K562 (cell line): Measurements from ENCODE around the gene KIF20B.

Experiments used
- CREB1 ChIP-seq, 2 experiments: sonication (generic) in 1 of 2; formaldehyde crosslinking in 1 of 2; IDR thresholded peaks; 2 replicates each; pipeline versions ENCODE4 v1.6.1 to v1.8.0; 2012 to 2022; ENCODE audit warnings: inconsistent platforms in 1 of 2, mild to moderate bottlenecking in 1 of 2, missing genetic modification reagents in 1 of 2, moderate library complexity in 1 of 2
- CTCF ChIP-seq, 3 experiments: IDR thresholded peaks in 2 of 3; conservative IDR thresholded peaks in 1 of 3; 2 replicates each; pipeline ENCODE4 v1.5.1; 2011 to 2012; ENCODE audit warnings: low read length in 3 of 3, mild to moderate bottlenecking in 3 of 3, control low read depth in 2 of 3, improper control_type of control experiment in 1 of 3, inconsistent platforms in 1 of 3, low read depth in 1 of 3, mixed read lengths in 1 of 3, moderate library complexity in 1 of 3; ENCODE audit not compliant: insufficient read depth in 2 of 3
- EHMT2 ChIP-seq: fragments of 450-650 bp; IDR thresholded peaks from 2 replicates; pipeline ENCODE4 v1.6.1; 2018; ENCODE audit warnings: antibody characterized with exemption
- EZH2 ChIP-seq: IDR thresholded peaks from 2 replicates; pipeline ENCODE4 v1.6.1; 2012; ENCODE audit warnings: low read depth, mild to moderate bottlenecking, inconsistent platforms, low read length, borderline replicate concordance
- HMBOX1 ChIP-seq: sonication (generic); IDR thresholded peaks from 2 replicates; pipeline ENCODE4 v1.6.1; 2016
- NFE2 ChIP-seq: IDR thresholded peaks from 2 replicates; pipeline ENCODE4 v1.6.1; 2014; ENCODE audit warnings: antibody characterized with exemption, low read depth
- PHF21A ChIP-seq: fragments of 450-650 bp; IDR thresholded peaks from 2 replicates; pipeline ENCODE4 v1.6.1; 2017; ENCODE audit warnings: low read depth, borderline replicate concordance
- POLR2A ChIP-seq: fragments of 450-650 bp; conservative IDR thresholded peaks from 2 replicates; pipeline ENCODE4 v1.6.1; 2016
- REST ChIP-seq, 2 experiments: fragments of 450-650 bp; formaldehyde crosslinking in 1 of 2; IDR thresholded peaks; 2 replicates each; pipeline versions ENCODE4 v1.4.0 to v1.6.1; 2014 to 2020; ENCODE audit warnings: mild to moderate bottlenecking in 2 of 2, borderline replicate concordance in 1 of 2, low read depth in 1 of 2
- ZNF398 ChIP-seq: fragments of 250-450 bp; sonication (Bioruptor Pico); IDR thresholded peaks from 2 replicates; pipeline ENCODE4 v1.8.0; 2021; ENCODE audit warnings: moderate library complexity, mild to moderate bottlenecking, inconsistent platforms
- ZNF764 ChIP-seq: fragments of 250-450 bp; sonication (Bioruptor Pico); IDR thresholded peaks from 2 replicates; pipeline ENCODE4 v1.4.0; 2020; ENCODE audit warnings: low read depth, mild to moderate bottlenecking, moderate library complexity

- TF ChIP-seq PHF21A (no peak), EZH2 (no peak), EHMT2 (no peak), ZNF764 (no peak), CREB1 (IDR thresholded peaks at IDR 0.05) (no peak), CREB1 (CRISPR knock-in tag; IDR thresholded peaks at IDR 0.05) (no peak), POLR2A (no peak), NFE2 (no peak), HMBOX1 (no peak), REST (IDR thresholded peaks at IDR 0.05; ENCODE audit: borderline replicate concordance) (no peak), REST (CRISPR knock-in tag; IDR thresholded peaks at IDR 0.05; ENCODE audit: low read depth) (no peak), CTCF (IDR thresholded peaks at IDR 0.05 in 2 of 3, conservative IDR thresholded peaks at IDR 0.05 in 1 of 3; ENCODE audit: insufficient read depth in 2 of 3, low read depth in 1 of 3, low read length in 3 of 3) (no peak), ZNF398 (no peak)
These were observed 107.5 kb downstream of the KIF20B start for GRCh38 chr10:89808842-89809241.
